NT2/D1 (cell line): Measurements from ENCODE around the gene ACSL5.

Source experiments
- SUZ12 ChIP-seq: IDR thresholded peaks from 2 replicates; pipeline ENCODE4 v1.6.1; 2011; ENCODE audit not compliant: insufficient read length, insufficient read depth; ENCODE audit errors: extremely low read depth
- YY1 ChIP-seq: IDR thresholded peaks from 2 replicates; pipeline ENCODE4 v1.6.1; 2011; ENCODE audit not compliant: insufficient read length, insufficient read depth
- ZNF274 ChIP-seq: IDR thresholded peaks from 2 replicates; pipeline ENCODE4 v1.6.1; 2011; ENCODE audit warnings: mild to moderate bottlenecking, low read depth, low read length

- TF ChIP-seq YY1: no peak
- no peak for TF ChIP-seq ZNF274
- TF ChIP-seq SUZ12: no peak
These were observed 38.0 kb upstream of the ACSL5 start for GRCh38 chr10:112335868-112336265.
